Osteocyte (in vitro differentiated cells): Measurements from ENCODE around the gene ALPK1. TPM values are rescaled to one million over a fixed set of nuclear protein-coding genes. Genes with fewer than 3 reads are reported as not detected.

Experiments used
- DNase-seq: peaks from one replicate; pipeline ENCODE4 v3.0.0; 2021; ENCODE audit warnings: mixed read lengths; ENCODE audit not compliant: unreplicated experiment; ENCODE audit errors: extremely low spot score
- H3K27ac Mint-ChIP-seq: one replicate; pipeline ENCODE4 v1.8.0; 2021; ENCODE audit warnings: mild to moderate bottlenecking, mixed read lengths; ENCODE audit not compliant: unreplicated experiment
- H3K27me3 Mint-ChIP-seq: one replicate; pipeline ENCODE4 v1.8.0; 2021; ENCODE audit warnings: mixed read lengths; ENCODE audit not compliant: unreplicated experiment
- H3K36me3 Mint-ChIP-seq: one replicate; pipeline ENCODE4 v1.8.0; 2021; ENCODE audit warnings: mixed read lengths; ENCODE audit not compliant: unreplicated experiment
- H3K4me1 Mint-ChIP-seq: one replicate; pipeline ENCODE4 v1.8.0; 2021; ENCODE audit warnings: mixed read lengths; ENCODE audit not compliant: unreplicated experiment
- H3K4me3 Mint-ChIP-seq: one replicate; pipeline ENCODE4 v1.8.0; 2021; ENCODE audit warnings: mild to moderate bottlenecking, moderate library complexity, mixed read lengths; ENCODE audit not compliant: unreplicated experiment
- H3K9me3 Mint-ChIP-seq: one replicate; pipeline ENCODE4 v1.8.0; 2021; ENCODE audit warnings: mixed read lengths; ENCODE audit not compliant: unreplicated experiment
- CTCF ChIP-seq: fragments of 200-600 bp; sonication (generic); IDR thresholded peaks from 2 replicates; pipeline ENCODE4 v1.5.0; 2021; ENCODE audit warnings: antibody characterized with exemption, mild to moderate bottlenecking, moderate library complexity
- total RNA-seq: library from RNA; stranded (reverse); gene quantifications from 2 replicates; pipeline ENCODE4 v1.2.1, GENCODE V29; 2021

The ALPK1 gene
- total RNA-seq, 1 donor from 2014 or later, result 9.1 TPM

GRCh38 chr4:112357453-112357852, 60.3 kb downstream of the ALPK1 start:
- H3K36me3 Mint-ChIP-seq, result peaks cover 2% of the 10 kb centered on the region
- no peak for TF ChIP-seq CTCF
- peaks cover 25% of the 10 kb centered on the region for H3K9me3 Mint-ChIP-seq
- H3K27me3 Mint-ChIP-seq, result peaks cover 3% of the 10 kb centered on the region
- no peak overlapping the region for H3K4me3 Mint-ChIP-seq
- no peaks in the 10 kb centered on the region for H3K4me1 Mint-ChIP-seq
- DNase-seq, result no peak
- no peak overlapping the region for H3K27ac Mint-ChIP-seq

- H3K9me3 Mint-ChIP-seq, result peaks cover 28% of the 10 kb centered on the region
- H3K4me1 Mint-ChIP-seq, result no peaks in the 10 kb centered on the region
- TF ChIP-seq CTCF, result no peak
- peaks cover 2% of the 10 kb centered on the region for H3K36me3 Mint-ChIP-seq
- no peak for DNase-seq
- H3K27ac Mint-ChIP-seq, result no peak overlapping the region
- H3K4me3 Mint-ChIP-seq, result no peak overlapping the region
- H3K27me3 Mint-ChIP-seq, result peaks cover 5% of the 10 kb centered on the region
These were observed 60.7 kb downstream of the ALPK1 start for GRCh38 chr4:112357897-112358296.

GRCh38 chr4:112358415-112358814, 61.2 kb downstream of the ALPK1 start:
- Mint-ChIP-seq H3K27me3 (peaks cover 5% of the 10 kb centered on the region), H3K9me3 (peaks cover 33% of the 10 kb centered on the region), H3K36me3 (peaks cover 2% of the 10 kb centered on the region), H3K4me1 (no peaks in the 10 kb centered on the region), H3K4me3 (no peak overlapping the region), H3K27ac (no peak overlapping the region)
- no peak for DNase-seq
- no peak for TF ChIP-seq CTCF

GRCh38 chr4:112358952-112359749, 62.0 kb downstream of the ALPK1 start:
- H3K9me3 Mint-ChIP-seq, result peaks cover 40% of the 10 kb centered on the region
- peaks cover 2% of the 10 kb centered on the region for H3K36me3 Mint-ChIP-seq
- no peak overlapping the region for H3K27ac Mint-ChIP-seq
- TF ChIP-seq CTCF, result no peak
- H3K4me1 Mint-ChIP-seq, result no peaks in the 10 kb centered on the region
- peaks cover 5% of the 10 kb centered on the region for H3K27me3 Mint-ChIP-seq
- DNase-seq, result no peak
- H3K4me3 Mint-ChIP-seq, result no peak overlapping the region

- no peaks in the 10 kb centered on the region for H3K36me3 Mint-ChIP-seq
- DNase-seq, result no peak
- H3K27ac Mint-ChIP-seq, result no peak overlapping the region
- H3K9me3 Mint-ChIP-seq, result peaks cover 54% of the 10 kb centered on the region
- TF ChIP-seq CTCF, result no peak
- peaks cover 5% of the 10 kb centered on the region for H3K27me3 Mint-ChIP-seq
- H3K4me1 Mint-ChIP-seq, result no peaks in the 10 kb centered on the region
- H3K4me3 Mint-ChIP-seq, result no peak overlapping the region
These were observed 64.1 kb downstream of the ALPK1 start for GRCh38 chr4:112361181-112361791.
